Kidney capillary endothelial cell (primary cell): Measurements from ENCODE around the gene IL11.
"Not testable (repeated sequence)": the region's sequence is repeated elsewhere in the genome, so short reads cannot be mapped to it uniquely, and the experiment has no call there.

Experiments used
- DNase-seq: peaks from one replicate; pipeline ENCODE4 v3.0.0-alpha.2; 2018; ENCODE audit warnings: low spot score

IL11 gene

GRCh38 chr19:55350620-55351315 is 19.5 kb downstream of the IL11 start:
- no peak for DNase-seq

GRCh38 chr19:55348317-55349034 is 21.8 kb downstream of the IL11 start:
- no peak for DNase-seq

DNA sequence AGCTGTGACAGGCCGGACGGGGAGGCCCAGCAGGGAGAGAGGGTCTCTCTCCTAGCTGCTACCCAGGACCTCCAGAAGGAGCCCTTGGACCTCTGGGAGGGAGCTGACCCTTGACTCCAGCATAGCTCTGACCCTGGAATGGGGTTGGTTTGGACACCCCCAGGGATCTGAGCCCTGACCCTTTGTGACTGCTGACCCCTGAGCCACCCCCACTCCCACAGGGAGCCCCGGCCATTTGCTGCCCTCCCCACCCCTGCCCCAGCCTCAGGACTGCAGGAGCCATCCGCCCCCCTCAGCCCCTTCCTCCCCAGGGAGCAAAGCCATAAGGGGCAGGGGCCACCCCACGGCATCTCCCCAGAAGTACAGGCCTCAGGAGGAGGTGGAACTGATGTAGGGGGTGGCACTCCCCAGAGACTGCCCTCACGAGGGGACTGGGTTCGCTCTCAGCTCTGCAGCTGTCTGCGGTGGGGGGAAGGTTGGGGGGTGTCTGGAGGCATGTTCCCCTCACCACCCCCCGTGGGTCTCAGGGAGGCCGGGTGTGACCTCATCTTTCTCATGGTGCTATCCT is 22.7 kb downstream of the IL11 start:
- no peak for DNase-seq

- no peak for DNase-seq
These were observed 23.4 kb downstream of the IL11 start for GRCh38 chr19:55346725-55347441.

DNA sequence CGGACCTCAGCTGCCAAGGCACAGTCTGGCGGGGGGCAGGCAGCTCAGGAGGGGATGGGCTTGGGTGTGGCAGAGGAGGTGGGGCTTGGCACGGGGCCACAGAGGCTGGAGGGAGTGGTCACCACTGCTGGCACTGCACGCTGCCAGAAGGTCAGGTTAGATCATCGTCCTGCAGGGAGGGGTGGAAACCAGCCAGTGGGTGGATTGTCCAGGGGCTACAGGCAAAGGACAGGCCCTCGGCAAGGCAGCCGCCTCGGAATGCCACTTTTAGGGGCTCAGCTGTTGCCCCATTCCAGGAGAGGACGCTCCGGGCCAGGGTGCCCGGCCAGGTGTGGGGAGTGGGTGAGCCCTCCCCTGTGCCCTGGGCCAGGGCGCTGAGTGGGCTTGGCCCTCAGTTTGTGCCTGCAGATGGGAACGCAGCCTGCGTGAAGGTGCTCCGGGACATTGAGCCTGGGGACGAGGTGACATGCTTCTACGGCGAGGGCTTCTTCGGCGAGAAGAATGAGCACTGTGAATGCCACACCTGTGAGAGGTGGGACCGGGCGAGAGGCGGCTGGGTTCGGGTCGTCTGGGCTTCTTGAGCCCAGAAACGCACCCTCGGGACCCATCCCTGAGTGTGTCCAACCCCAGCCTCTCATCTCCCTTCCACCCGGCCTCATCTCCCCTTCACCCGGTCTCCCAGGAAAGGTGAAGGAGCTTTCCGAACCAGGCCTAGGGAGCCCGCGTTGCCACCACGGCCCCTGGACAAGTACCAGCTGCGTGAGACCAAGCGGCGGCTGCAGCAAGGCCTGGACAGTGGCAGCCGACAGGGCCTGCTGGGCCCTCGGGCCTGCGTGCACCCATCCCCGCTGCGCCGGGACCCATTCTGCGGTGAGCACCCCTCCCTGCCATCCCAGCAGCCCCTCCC is 24.2 kb downstream of the IL11 start:
- DNase-seq, result no peak

DNA sequence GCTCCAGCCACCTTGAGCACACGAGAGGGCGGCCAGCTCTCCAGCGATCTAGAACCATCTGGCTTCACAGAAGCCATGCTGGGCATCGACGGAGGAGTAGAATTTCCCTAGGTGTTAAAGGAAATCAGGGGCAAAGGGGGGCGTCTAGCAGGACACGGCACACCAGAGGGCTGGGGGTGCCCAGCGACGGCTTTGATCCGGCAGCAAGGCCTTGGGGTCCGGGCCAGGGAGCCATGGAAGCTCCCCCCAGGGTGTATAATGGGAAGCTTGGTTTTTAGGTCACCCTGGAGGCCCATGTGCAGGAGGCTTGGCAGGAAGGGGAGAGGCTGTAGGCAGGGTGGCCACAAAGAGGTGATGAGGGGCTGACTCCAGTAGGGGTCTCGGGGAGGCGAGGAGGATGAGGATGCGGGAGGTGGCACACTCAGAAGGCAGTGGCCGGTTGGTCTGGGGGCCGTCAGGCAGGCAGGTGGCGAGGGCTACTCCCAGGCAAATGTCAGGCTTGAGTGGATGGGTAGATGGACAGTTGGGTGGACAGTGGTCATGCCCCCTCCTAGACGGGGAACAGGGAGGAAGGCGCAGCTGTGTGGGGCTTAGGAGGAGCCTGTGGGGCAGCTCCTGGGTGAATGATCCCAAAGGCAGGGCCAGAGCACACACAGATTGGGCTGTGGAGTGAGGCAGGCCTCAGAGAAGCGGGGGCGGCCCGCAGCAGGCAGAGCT is 25.0 kb downstream of the IL11 start:
- no peak for DNase-seq

GRCh38 chr19:55344444-55344843 is 25.8 kb downstream of the IL11 start:
- no peak for DNase-seq

DNA sequence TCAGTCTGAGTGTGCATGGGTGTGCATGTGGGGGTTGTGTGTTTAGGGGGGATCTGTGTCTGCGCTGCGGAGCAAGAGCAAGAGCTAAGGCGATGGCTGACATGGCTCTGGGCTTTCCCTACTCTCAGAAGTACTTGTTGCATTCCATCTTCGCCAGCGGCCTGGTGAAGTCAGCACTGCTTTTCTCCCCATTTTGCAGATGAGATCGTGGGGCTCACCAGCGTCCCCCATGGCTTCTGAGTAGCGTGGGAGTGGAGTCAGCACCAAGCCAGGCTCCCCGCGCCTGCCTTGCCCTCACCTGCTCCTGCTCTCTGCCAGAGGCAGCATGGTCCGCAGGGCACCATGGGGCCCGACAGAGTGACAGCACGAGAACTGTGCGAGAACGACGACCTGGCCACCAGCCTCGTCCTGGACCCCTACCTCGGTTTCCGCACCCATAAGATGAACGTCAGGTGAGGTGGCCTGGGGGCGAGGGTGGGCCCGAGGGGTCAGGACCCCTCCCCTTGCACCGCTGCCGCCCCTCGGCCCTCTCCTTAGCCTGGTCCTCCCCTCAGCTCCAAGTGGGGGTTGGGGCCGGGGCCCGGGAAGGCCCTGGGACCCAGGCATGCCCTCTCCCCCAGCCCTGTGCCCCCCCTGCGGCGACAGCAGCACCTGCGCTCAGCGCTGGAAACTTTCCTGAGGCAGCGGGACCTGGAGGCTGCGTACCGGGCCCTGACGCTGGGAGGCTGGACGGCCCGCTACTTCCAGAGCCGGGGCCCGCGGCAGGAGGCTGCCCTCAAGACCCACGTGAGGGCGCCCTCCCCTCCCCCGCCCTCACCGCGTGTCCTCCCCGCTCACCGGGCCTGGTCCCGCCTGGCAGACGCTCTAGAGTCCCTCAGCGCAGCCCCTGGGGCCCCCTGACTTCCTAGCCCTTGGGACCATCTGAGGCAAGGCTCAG is 28.4 kb downstream of the IL11 start:
- DNase-seq, result no peak

- DNase-seq, result no peak
These were observed 29.1 kb downstream of the IL11 start for GRCh38 chr19:55341171-55341588.

- DNase-seq, result no peak
These were observed 29.5 kb downstream of the IL11 start for GRCh38 chr19:55340784-55341147.

DNA sequence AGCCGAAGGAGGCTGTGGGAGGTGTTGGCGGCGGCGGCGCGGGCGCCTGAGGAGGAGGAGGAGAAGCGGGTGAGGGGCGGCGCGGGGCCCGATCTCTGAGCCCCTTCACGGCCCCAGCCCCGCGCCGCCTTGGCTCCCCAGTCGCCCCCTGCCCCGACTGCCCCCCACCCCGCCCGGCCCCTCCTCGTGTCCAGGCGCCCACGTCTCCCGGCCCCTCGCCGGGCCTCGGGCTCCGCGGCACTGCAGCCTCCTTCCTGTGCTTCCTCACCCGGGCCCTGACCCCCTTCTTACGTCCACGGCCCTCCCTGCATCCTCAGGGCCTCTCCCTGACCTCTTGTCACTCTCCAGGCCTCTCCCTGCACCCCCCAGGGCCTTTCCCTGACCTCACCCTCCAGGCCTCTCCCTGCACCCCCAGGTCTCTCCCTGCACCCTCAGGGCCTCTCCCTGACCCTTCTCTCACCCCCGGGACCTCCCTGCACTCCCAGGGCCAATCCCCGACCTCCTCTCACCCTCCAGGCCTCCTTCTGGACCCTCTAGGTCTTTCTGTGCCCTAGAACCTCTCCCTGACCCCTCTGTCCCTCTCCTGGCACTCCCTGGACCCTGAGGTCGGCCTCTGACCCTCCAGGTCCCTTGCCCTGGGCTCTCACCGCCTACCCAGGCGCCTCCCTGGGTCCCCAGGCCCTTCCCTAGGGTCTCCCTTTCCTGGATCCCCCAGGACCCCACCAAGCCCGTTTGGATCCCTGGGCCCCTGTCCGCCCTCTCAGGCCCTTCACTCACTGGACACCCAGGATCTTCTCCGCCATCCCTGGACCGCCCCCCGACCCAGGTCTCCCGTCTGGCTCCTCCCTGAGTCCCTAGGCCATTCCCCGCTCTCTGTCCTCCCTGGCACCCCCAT is 30.1 kb downstream of the IL11 start:
- DNase-seq, result no peak

DNA sequence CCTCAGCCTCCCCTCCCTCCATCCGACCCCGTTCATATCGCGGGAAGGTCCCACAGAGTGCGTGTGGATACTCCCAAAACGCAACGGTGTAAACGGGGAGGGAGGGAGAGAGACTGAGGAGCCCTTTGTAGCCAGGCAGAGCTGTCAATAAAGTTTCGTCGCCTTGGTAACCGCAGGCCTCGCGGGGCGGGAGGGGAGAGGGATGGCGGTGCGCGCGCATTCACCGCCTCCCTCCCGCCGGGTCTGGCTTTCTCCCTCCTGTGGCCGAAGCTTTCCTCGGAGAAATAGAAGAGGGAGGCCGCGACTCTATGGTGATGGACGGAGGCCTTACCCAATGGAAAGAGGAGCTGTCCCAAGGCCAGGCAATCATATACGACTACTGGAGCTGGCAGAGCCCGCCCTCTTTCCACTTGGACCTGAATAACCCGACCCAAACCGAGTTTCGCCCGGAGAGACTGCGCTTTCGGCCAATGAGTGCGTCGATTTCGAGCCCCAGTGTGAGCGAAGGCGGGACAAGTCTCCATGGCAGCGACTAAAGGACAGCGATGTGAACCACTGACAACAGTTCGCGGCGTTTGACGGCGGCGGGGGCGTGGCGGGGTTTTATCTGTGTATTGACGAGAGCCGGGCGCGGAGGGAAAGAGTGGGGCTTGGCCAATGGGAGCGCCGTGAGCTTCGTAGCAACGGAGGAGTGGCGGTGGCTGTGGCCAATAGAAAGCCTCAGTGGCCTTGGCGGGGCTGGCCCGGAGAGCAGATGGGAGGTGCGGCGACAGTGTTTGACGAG is 31.0 kb downstream of the IL11 start, which contains the start of gene KMT5C:
Gene KMT5C, plus strand, starts transcription at position 772 of the 784 bp plus-strand sequence. CDS start 2,061 bp downstream, outside the sequence.
- peak; percentile 100 for DNase-seq

DNA sequence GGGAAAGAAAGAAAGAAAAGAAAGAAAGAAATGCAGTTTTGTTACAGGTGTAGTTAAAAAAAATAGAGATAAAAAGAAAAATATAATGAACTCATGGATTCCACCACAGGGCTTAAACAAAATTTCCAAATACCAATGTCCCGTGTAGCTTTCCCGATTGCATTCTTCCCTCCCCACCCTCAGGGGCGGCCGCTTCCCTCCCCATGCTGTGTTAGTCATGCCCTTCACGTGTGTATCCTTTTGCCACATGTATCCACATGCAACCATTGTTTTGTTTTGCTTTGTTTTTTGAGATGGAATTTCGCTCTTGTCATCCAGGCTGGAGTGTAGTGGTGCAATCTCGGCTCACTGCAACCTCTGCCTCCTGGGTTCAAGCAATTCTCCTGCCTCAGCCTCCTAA is 34.2 kb downstream of the IL11 start:
- DNase-seq, result no peak

GRCh38 chr19:55333870-55334269 is 36.4 kb downstream of the IL11 start:
- DNase-seq, result no peak

DNA sequence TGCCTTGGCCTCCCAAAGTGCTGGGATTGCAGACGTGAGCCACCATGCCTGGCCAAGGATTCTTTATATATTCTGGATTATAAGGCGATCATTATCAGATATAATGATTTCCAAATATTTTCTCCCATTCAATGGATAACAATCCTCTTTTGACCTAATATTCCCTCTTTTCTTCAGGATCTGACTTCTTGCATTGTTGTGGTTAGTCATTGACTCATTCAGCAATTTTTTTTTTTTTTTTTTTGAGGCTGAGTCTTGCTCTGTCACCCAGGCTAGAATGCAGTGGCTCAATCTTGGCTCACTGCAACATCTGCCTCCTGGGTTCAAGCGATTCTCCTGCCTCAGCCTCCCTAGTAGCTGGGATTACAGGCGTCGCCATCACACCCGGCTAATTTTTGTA is 40.5 kb downstream of the IL11 start:
- DNase-seq, result not testable (repeated sequence)

- DNase-seq, result not testable (repeated sequence)
These were observed 41.4 kb downstream of the IL11 start for GRCh38 chr19:55328774-55329318.

- DNase-seq, result no peak
These were observed 45.1 kb downstream of the IL11 start, which contains the start of gene TMEM150B for GRCh38 chr19:55325172-55325571. Gene TMEM150B (minus strand): TSS chr19:55325341. CDS start chr19:55321036, 4,305 bp downstream.
